ENCODE results near the gene MED22. TPM values are rescaled to one million over a fixed set of nuclear protein-coding genes. Genes with fewer than 3 reads are reported as not detected.
"Not testable (repeated sequence)": the region's sequence is repeated elsewhere in the genome, so short reads cannot be mapped to it uniquely, and the experiment has no call there.

MED22 gene
- 10 to 100 TPM; 12.3 to 31.1 (median 26.9) TPM for total RNA-seq

GRCh38 chr9:133347985-133348717 lies at the start of gene MED22, which contains the start of gene RPL7A:
Gene MED22 (minus strand): TSS chr9:133348131. CDS start chr9:133346662, 1,469 bp downstream.
Gene RPL7A (plus strand): TSS chr9:133348218. CDS start chr9:133348244, 26 bp downstream.
- WGBS, 2 donors, result 0% methylated on average over 42 to 55 of the region's 64 CpGs
- peak within 1 kb of the TSS; percentile 100 for H3K4me3 ChIP-seq (ENCODE audit: low read depth, poor library complexity, severe bottlenecking)
- no peak for TF ChIP-seq CTCF (IDR thresholded peaks at IDR 0.05)
- TF ChIP-seq POLR2A (IDR thresholded peaks at IDR 0.05), result no peak
- intact Hi-C loops (cut with DNase I; ENCODE audit: low total_unique reads), result no loop called here
- peak; percentile 95 to 98 for DNase-seq (ENCODE audit: low spot score in 2 of 2)

GRCh38 chr9:133397370-133397769 lies 49.4 kb upstream of the MED22 start:
- intact Hi-C loops (cut with DNase I; ENCODE audit: low total_unique reads), result no loop called here
- no peak overlapping the region for H3K4me3 ChIP-seq (ENCODE audit: low read depth, poor library complexity, severe bottlenecking)
- DNase-seq (ENCODE audit: low spot score in 2 of 2), result no peak
- WGBS, 2 donors, result 79 to 87% methylated on average over 6 of the region's 6 CpGs
- TF ChIP-seq CTCF (IDR thresholded peaks at IDR 0.05) (no peak), POLR2A (IDR thresholded peaks at IDR 0.05) (no peak)

DNA sequence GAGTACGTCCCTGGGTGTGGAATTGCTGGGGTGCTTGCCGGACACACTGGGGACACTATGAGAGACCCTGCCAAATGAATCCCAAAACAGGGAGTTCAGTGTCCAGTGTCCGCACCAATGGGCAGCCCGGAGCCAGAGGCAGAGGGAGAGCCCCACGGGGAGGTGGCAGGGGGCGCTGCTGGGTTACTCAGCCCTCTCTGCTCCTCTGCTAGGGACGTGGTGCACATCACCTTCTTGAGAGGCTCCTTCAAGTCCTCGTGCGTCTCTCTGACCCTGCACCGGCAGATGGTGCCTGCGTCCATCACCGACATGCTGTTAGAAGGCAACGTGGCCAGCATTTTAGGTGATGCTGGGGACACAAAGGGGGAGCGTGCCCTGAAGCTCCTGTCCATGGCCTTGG lies 49.0 kb upstream of the MED22 start:
- no peak overlapping the region for H3K4me3 ChIP-seq (ENCODE audit: low read depth, poor library complexity, severe bottlenecking)
- 41 to 47% methylated on average over 14 of the region's 14 CpGs for WGBS, 2 donors
- intact Hi-C loops (cut with DNase I; ENCODE audit: low total_unique reads), result no loop called here
- DNase-seq (ENCODE audit: low spot score in 2 of 2), result no peak
- TF ChIP-seq POLR2A (IDR thresholded peaks at IDR 0.05) (no peak), CTCF (IDR thresholded peaks at IDR 0.05) (no peak)

DNA sequence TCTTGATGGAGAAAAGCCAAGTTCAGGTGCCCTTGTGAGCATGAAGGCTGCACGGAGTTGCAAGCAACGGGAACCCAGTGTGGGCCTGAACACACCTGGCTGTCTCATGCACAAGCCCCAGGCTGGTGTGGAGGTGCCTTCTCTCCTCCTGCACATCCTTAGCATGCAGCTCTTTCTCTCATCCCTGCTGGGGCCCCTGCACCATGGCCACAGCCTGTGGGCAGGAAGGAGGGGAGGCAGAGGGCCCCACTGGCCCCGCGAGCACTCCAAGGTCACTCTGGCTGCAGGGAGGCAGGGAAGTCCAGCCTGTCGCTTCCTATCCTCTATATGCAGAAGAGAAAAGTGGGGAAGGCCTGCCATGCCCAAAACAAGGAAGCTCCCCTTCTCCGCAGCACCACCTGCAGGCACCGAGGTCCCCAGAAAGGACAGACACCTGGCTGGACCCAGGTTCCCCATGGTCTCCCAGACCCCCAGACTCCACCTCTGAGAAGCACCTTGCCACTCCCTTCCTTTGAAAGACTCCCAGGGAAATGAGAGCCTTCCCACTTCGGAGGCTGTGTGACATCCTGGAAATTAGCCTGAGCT lies 46.8 kb upstream of the MED22 start:
- TF ChIP-seq CTCF (IDR thresholded peaks at IDR 0.05) (no peak), POLR2A (IDR thresholded peaks at IDR 0.05) (no peak)
- intact Hi-C loops (cut with DNase I; ENCODE audit: low total_unique reads), result no loop called here
- 26 to 33% methylated on average over 8 of the region's 8 CpGs for WGBS, 2 donors
- H3K4me3 ChIP-seq (ENCODE audit: low read depth, poor library complexity, severe bottlenecking), result no peak overlapping the region
- no peak for DNase-seq (ENCODE audit: low spot score in 2 of 2)

GRCh38 chr9:133393399-133393798 lies 45.5 kb upstream of the MED22 start:
- intact Hi-C loops (cut with DNase I; ENCODE audit: low total_unique reads), result no loop called here
- no peak overlapping the region for H3K4me3 ChIP-seq (ENCODE audit: low read depth, poor library complexity, severe bottlenecking)
- 95% methylated on average over 3 of the region's 3 CpGs for WGBS, 2 donors
- TF ChIP-seq POLR2A (IDR thresholded peaks at IDR 0.05) (no peak), CTCF (IDR thresholded peaks at IDR 0.05) (no peak)
- no peak for DNase-seq (ENCODE audit: low spot score in 2 of 2)

DNA sequence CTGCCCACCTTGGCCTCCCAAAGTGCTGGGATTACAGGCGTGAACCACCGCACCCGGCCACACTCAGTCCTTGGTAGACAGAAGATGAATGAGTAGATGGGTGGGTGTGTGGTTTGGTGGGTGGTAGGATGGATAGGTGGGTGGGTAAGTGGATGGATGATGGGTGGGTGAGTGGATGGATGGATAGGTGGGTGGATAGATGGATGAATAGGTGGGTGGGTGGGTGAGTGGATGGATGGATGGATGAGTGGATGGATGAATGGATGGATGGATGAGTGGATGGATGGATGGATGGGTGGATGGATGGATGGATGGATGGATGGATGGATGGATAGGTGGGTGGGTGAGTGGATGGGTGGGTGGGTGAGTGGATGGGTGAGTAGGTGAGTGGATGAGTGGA lies 44.4 kb upstream of the MED22 start:
- intact Hi-C loops (cut with DNase I; ENCODE audit: low total_unique reads); DNase-seq (ENCODE audit: low spot score in 2 of 2); H3K4me3 ChIP-seq (ENCODE audit: low read depth, poor library complexity, severe bottlenecking): not testable (repeated sequence)
- 96 to 97% methylated on average over 3 of the region's 3 CpGs for WGBS, 2 donors

DNA sequence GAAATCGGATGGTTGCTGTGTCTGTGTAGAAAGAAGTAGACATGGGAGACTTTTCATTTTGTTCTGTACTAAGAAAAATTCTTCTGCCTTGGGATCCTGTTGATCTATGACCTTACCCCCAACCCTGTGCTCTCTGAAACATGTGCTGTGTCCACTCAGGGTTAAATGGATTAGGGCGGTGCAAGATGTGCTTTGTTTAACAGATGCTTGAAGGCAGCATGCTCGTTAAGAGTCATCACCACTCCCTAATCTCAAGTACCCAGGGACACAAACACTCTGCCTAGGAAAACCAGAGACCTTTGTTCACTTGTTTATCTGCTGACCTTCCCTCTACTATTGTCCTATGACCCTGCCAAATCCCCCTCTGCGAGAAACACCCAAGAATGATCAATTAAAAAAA lies 43.5 kb upstream of the MED22 start:
- WGBS, 2 donors, result 41 to 59% methylated on average over 3 of the region's 4 CpGs
- H3K4me3 ChIP-seq (ENCODE audit: low read depth, poor library complexity, severe bottlenecking); DNase-seq (ENCODE audit: low spot score in 2 of 2); intact Hi-C loops (cut with DNase I; ENCODE audit: low total_unique reads): not testable (repeated sequence)

Measured in lower leg skin (tissue), 4 donors.